Astrocyte (in vitro differentiated cells and primary cell): Measurements from ENCODE around the gene MBD2. TPM values are rescaled to one million over a fixed set of nuclear protein-coding genes. Genes with fewer than 3 reads are reported as not detected.

Experiments
- DNase-seq: peaks from one replicate; pipeline ENCODE4 v3.0.0-alpha.2; 2010; ENCODE audit warnings: low read depth
- FAIRE-seq: peaks from 2 replicates; lab custom pipeline; 2011; peaks lifted over from hg19 to GRCh38; lab: Jason Lieb, UNC
- H2AFZ ChIP-seq: 2 replicates; pipeline ENCODE4 v1.6.0; 2012; ENCODE audit warnings: low read depth, low read length, inconsistent platforms
- H3K27ac ChIP-seq: 2 replicates; pipeline ENCODE4 v1.5.1; 2011; ENCODE audit warnings: low read depth, low read length, inconsistent platforms
- H3K27me3 ChIP-seq: 2 replicates; pipeline ENCODE4 v1.6.0; 2011; ENCODE audit warnings: low read length, inconsistent platforms; ENCODE audit not compliant: insufficient read depth
- H3K36me3 ChIP-seq: 2 replicates; pipeline ENCODE4 v1.5.1; 2011; ENCODE audit warnings: low read length, inconsistent platforms; ENCODE audit not compliant: insufficient read depth
- H3K4me1 ChIP-seq: 2 replicates; pipeline ENCODE4 v1.5.1; 2011; ENCODE audit warnings: low read length, inconsistent platforms; ENCODE audit not compliant: insufficient read depth
- H3K4me2 ChIP-seq: 2 replicates; pipeline ENCODE4 v1.6.0; 2012; ENCODE audit warnings: low read length, inconsistent platforms
- H3K4me3 ChIP-seq: 2 replicates; pipeline ENCODE4 v1.5.1; 2011; ENCODE audit warnings: low read depth, mild to moderate bottlenecking, low read length, inconsistent platforms; ENCODE audit not compliant: insufficient read depth
- H3K79me2 ChIP-seq: 2 replicates; pipeline ENCODE4 v1.6.0; 2012; ENCODE audit warnings: mild to moderate bottlenecking, low read length, inconsistent platforms; ENCODE audit not compliant: insufficient read depth
- H3K9ac ChIP-seq: 2 replicates; pipeline ENCODE4 v1.6.0; 2012; ENCODE audit warnings: mild to moderate bottlenecking, low read length, inconsistent platforms
- H3K9me3 ChIP-seq: 2 replicates; pipeline ENCODE4 v1.5.1; 2012; ENCODE audit warnings: low read depth, mild to moderate bottlenecking, low read length, inconsistent platforms; ENCODE audit not compliant: insufficient read depth
- H4K20me1 ChIP-seq: 2 replicates; pipeline ENCODE4 v1.6.0; 2012; ENCODE audit warnings: low read length, inconsistent platforms; ENCODE audit not compliant: insufficient read depth
- H3K27ac Mint-ChIP-seq: one replicate; pipeline ENCODE4 v1.8.0; 2021; ENCODE audit warnings: mild to moderate bottlenecking, mixed read lengths; ENCODE audit not compliant: unreplicated experiment
- H3K27me3 Mint-ChIP-seq: one replicate; pipeline ENCODE4 v1.8.0; 2021; ENCODE audit warnings: low read depth, mixed read lengths; ENCODE audit not compliant: unreplicated experiment
- H3K36me3 Mint-ChIP-seq: one replicate; pipeline ENCODE4 v1.8.0; 2021; ENCODE audit warnings: low read depth, mixed read lengths; ENCODE audit not compliant: unreplicated experiment
- H3K4me1 Mint-ChIP-seq: one replicate; pipeline ENCODE4 v1.8.0; 2021; ENCODE audit warnings: low read depth, mixed read lengths; ENCODE audit not compliant: unreplicated experiment
- H3K4me3 Mint-ChIP-seq: one replicate; pipeline ENCODE4 v1.8.0; 2021; ENCODE audit warnings: mild to moderate bottlenecking, moderate library complexity, mixed read lengths; ENCODE audit not compliant: unreplicated experiment
- H3K9me3 Mint-ChIP-seq: one replicate; pipeline ENCODE4 v1.8.0; 2021; ENCODE audit warnings: mild to moderate bottlenecking, mixed read lengths; ENCODE audit not compliant: unreplicated experiment
- CTCF ChIP-seq: IDR thresholded peaks from 2 replicates; pipeline ENCODE4 v1.5.1; 2011; ENCODE audit warnings: low read depth, mild to moderate bottlenecking, inconsistent platforms, low read length, moderate library complexity; ENCODE audit not compliant: insufficient read depth
- EZH2 ChIP-seq: IDR thresholded peaks from 2 replicates; pipeline ENCODE4 v1.6.1; 2012; ENCODE audit warnings: mild to moderate bottlenecking, low read length, inconsistent platforms; ENCODE audit not compliant: insufficient read depth
- total RNA-seq: library from RNA; stranded (reverse); gene quantifications from 2 replicates; pipeline ENCODE4 v1.2.1, GENCODE V29; 2021

MBD2 gene
- total RNA-seq, 1 donor from 2014 or later, result 53.1 TPM

DNA sequence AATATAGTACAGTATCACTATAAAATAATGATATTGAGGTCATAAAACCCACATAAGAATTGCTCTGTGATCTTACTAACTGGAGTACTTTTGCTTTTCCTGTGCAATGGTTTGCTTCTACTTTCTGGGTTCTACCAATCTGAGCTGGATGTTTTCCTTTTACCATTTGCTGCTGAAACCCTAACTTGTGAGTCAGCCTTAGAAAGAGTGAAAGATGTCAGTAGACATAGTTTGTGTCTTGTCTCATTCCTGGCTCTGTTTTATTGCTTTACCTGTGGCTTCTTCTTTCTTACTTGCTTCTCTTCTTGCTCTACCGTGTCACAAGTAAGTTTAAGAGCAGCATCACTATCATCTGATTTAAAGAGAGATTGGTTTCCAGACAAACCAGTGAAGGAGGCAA lies 61.0 kb downstream of the MBD2 start:
- H3K4me1 Mint-ChIP-seq, result peaks cover 30% of the 10 kb centered on the region
- Histone ChIP-seq H3K9me3 (no peaks in the 10 kb centered on the region), H3K4me3 (no peak overlapping the region), H3K36me3 (peaks cover 18% of the 10 kb centered on the region), H3K4me1 (peaks cover 19% of the 10 kb centered on the region), H3K79me2 (peaks cover 14% of the 10 kb centered on the region), H2AFZ (no peak overlapping the region), H3K4me2 (no peak overlapping the region), H3K27ac (no peak overlapping the region), H3K9ac (no peak overlapping the region), H4K20me1 (peaks cover 5% of the 10 kb centered on the region), H3K27me3 (no peaks in the 10 kb centered on the region)
- H3K27ac Mint-ChIP-seq, result peak overlapping the region; percentile 11
- no peak for FAIRE-seq
- no peaks in the 10 kb centered on the region for H3K9me3 Mint-ChIP-seq
- no peak for DNase-seq
- TF ChIP-seq EZH2 (no peak), CTCF (no peak)
- peaks cover 19% of the 10 kb centered on the region for H3K36me3 Mint-ChIP-seq
- no peaks in the 10 kb centered on the region for H3K27me3 Mint-ChIP-seq
- no peak overlapping the region for H3K4me3 Mint-ChIP-seq

DNA sequence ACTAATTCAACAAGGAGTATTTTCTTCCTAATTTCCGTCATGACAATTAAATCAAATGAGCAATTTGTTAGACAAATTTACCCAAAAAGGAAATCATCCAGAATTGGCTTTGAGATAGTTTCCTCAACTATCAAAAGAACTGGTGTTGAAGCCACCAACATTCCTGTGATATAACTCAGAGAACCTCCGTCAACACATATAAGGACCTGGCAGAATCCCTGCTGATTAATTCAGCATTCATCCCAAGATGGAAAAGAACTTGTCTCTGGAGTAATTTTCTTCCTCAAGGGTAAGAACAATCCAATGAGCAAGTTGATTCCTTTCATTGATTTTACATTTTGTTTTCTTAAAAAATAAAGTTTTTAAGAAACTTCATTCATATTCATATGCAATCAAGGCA lies 62.0 kb downstream of the MBD2 start:
- TF ChIP-seq EZH2, result no peak
- no peak for TF ChIP-seq CTCF
- Histone ChIP-seq H2AFZ (no peak overlapping the region), H4K20me1 (peaks cover 8% of the 10 kb centered on the region), H3K27me3 (no peaks in the 10 kb centered on the region), H3K4me2 (peak overlapping the region; percentile 59), H3K4me1 (peaks cover 19% of the 10 kb centered on the region), H3K9ac (no peak overlapping the region), H3K36me3 (peaks cover 26% of the 10 kb centered on the region), H3K27ac (peak overlapping the region; percentile 11), H3K9me3 (no peaks in the 10 kb centered on the region), H3K4me3 (no peak overlapping the region), H3K79me2 (peaks cover 11% of the 10 kb centered on the region)
- Mint-ChIP-seq H3K27me3 (no peaks in the 10 kb centered on the region), H3K9me3 (no peaks in the 10 kb centered on the region), H3K4me3 (no peak overlapping the region), H3K27ac (peak overlapping the region; percentile 70), H3K4me1 (peaks cover 39% of the 10 kb centered on the region), H3K36me3 (peaks cover 22% of the 10 kb centered on the region)
- peak; percentile 91 for DNase-seq
- FAIRE-seq, result peak; percentile 95

GRCh38 chr18:54161267-54161666 lies 63.2 kb downstream of the MBD2 start:
- Histone ChIP-seq H3K79me2 (peaks cover 5% of the 10 kb centered on the region), H3K4me1 (peaks cover 19% of the 10 kb centered on the region), H4K20me1 (peaks cover 3% of the 10 kb centered on the region), H2AFZ (no peak overlapping the region), H3K4me3 (no peak overlapping the region), H3K36me3 (peaks cover 28% of the 10 kb centered on the region), H3K27me3 (no peaks in the 10 kb centered on the region), H3K9ac (no peak overlapping the region), H3K4me2 (no peak overlapping the region), H3K27ac (no peak overlapping the region), H3K9me3 (no peaks in the 10 kb centered on the region)
- H3K27ac Mint-ChIP-seq, result peak overlapping the region; percentile 37
- no peaks in the 10 kb centered on the region for H3K27me3 Mint-ChIP-seq
- H3K4me3 Mint-ChIP-seq, result no peak overlapping the region
- no peak for FAIRE-seq
- H3K4me1 Mint-ChIP-seq, result peaks cover 39% of the 10 kb centered on the region
- H3K9me3 Mint-ChIP-seq, result no peaks in the 10 kb centered on the region
- peaks cover 25% of the 10 kb centered on the region for H3K36me3 Mint-ChIP-seq
- TF ChIP-seq CTCF (no peak), EZH2 (no peak)
- DNase-seq, result peak; percentile 56
